Measurements from ENCODE around the gene ACRBP.
A peak's percentile ranks its signal among the peaks of the same experiment; 100 is the strongest.

ACRBP gene

DNA sequence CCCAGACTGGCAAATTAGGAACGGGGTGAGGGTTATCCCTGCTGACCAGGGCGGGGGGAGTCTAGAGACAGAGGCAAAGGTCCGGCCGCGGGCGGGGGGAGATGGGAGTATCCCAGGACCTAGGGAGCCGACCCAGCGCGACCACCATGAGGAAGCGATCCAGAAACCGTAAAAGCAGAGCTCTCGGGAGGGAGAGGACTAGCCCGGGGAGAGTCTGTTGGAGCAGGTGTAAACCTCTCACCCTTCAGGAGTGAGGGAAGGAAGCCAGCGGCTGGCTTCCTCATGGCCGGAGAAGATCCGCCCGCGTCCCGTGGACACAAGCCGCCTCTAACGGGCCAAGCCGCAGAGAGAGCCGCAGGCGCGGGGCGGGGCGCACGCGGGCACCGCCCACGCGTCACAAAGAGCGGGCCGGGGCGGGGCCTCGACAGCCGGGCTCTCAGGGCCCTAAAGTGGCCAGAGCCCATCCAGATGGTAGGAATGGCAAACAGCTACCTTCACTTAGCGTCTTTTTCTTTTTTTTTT is at the start of gene ACRBP:
Gene ACRBP (minus strand): TSS at position 350 of the 522 bp plus-strand sequence. CDS start 66 bp downstream, at position 284.
- DNase-seq (ENCODE audit: low read depth in 2 of 2) = no peak

- no peak for DNase-seq (ENCODE audit: low read depth in 2 of 2)
These were observed 48.2 kb upstream of the ACRBP start for GRCh38 chr12:6695313-6696045.

DNA sequence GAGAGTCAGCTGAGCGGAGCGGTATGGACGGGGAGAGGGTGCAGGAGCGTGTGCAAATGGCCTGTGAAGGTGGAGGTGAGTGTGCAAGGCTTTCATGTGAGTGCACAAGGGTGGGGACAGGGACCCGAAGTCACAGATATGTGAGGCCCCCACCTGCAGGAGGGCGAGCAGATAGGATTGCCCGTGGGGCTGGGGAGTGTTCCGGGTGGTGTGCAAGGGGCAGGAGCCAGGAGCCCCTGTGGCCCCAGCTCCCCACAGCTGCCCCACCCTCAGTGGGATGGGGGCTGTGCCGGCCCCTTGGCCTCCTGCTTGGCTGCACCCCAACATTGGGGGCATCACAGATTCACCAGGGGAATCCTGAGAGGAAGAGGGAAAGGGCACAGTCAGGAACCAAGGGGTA is 47.5 kb upstream of the ACRBP start:
- no peak for DNase-seq (ENCODE audit: low read depth in 2 of 2)

GRCh38 chr12:6693832-6694355 is 46.7 kb upstream of the ACRBP start:
- no peak for DNase-seq (ENCODE audit: low read depth in 2 of 2)

DNA sequence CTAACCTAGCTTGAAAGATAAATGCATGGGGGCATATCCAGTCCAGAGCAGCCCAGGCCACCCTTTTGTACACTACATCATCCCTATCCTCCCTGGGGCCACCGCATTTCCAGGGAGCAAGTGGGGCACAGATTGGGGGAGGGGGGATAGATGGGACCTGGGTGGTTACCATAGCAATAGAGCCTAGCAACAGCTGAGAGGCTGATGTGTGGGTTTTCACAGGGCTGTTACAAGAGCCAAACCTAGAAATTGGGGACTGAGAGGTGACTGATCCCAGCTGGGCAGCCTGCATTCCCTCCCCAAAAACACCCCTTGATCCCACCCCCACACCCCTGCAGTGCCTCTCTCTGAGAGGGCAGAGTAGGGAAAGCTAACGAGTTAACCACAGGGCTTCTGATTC is 45.7 kb upstream of the ACRBP start:
- DNase-seq (ENCODE audit: low read depth in 2 of 2) = no peak

GRCh38 chr12:6691473-6691872 is 44.2 kb upstream of the ACRBP start:
- no peak for DNase-seq (ENCODE audit: low read depth in 2 of 2)

DNA sequence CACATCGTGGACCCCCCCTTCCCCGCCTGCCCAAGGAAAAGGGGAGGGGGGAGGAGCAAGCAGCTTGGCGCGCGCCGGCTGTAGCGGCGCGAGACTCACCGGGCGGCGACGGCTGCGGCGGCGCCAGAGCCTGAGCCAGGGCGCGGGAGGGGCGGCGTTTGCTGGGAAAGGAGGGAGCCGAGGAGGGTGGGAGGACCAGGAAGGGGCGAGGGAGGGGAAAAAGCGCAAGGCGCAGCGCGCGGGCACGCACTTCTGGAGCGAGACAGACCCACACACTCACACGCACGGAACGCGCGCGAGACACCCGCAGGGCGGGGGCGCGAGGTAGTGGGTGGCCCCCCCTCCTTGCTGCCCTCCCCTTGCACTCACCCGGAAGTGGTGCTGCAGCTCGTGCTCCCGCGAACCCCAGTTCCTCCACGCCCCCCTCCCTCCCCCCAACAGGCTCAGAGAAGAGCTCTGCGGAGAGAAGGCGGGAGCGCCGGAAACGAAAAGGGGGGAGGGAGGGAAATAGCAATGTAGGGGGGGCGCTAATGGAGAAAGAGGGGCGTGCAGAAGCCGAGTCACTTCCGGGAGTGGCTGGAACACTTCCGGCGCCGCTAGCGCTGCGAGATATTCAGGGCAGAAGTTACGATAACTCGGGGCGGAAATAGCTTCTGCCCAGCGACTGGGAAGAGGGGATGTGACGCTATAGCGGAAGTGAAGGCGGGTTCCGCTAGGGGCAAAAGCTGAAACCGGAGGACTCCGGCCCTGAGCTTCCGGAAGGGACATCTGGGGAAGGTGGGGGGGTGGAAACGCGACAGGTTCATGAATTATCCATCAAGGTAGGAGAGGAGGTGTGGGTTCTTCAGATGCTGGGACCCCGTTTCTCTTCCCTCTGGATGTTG is 42.0 kb upstream of the ACRBP start, which contains the start of gene ZNF384:
Gene ZNF384 (minus strand): TSS at position 377 of the 884 bp plus-strand sequence. CDS start 9,855 bp downstream, outside the sequence.
- DNase-seq (ENCODE audit: low read depth in 2 of 2) = peak; percentile 84 to 90

DNA sequence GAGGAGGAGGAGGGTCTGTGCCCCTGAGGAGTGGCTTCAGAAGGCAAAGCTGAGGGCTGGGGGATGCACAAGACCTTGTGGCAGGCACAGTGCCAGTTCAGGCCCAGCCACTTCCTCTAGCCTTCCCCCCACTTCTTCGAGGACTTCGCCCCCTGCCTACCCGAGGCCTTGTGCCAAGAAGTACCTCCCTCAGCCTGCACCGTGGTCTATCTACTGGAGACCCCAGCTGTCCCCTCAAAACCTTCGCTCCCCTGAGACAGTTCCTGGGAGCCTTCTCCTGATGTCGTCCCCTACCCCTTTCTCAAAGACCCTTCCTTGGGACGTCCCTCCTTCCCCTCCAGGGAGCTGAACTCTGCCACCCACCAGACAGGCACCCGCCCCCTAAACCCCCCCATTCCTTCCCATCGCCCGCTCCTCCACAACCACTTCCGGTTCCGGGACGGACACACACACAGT is 41.3 kb upstream of the ACRBP start:
- no peak for DNase-seq (ENCODE audit: low read depth in 2 of 2)

- DNase-seq (ENCODE audit: low read depth in 2 of 2) = no peak
These were observed 38.6 kb upstream of the ACRBP start for GRCh38 chr12:6685814-6686213.

DNA sequence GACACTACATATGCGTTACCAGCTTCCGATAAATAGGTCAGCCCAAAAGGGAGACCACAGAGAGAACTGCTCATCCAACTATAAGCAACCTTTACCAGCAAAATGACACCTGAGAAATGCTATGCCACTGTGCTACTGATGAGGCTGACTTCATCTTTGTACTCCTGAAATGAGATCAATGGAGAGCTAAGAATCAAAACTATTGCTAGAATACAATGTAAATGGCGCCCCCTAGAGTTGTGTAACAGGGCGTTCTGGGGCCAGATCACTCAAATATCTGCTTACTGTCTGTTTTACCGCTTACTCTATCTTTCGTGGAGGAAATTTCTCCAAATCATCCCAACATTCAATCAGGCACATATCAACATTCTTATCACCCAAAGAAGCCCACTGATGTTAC is 37.4 kb upstream of the ACRBP start:
- DNase-seq (ENCODE audit: low read depth in 2 of 2) = peak in 1 of 2 donors; percentile 52

- no peak for DNase-seq (ENCODE audit: low read depth in 2 of 2)
These were observed 29.7 kb upstream of the ACRBP start for GRCh38 chr12:6676962-6677361.

- no peak for DNase-seq (ENCODE audit: low read depth in 2 of 2)
These were observed 24.9 kb upstream of the ACRBP start for GRCh38 chr12:6672143-6672542.

DNA sequence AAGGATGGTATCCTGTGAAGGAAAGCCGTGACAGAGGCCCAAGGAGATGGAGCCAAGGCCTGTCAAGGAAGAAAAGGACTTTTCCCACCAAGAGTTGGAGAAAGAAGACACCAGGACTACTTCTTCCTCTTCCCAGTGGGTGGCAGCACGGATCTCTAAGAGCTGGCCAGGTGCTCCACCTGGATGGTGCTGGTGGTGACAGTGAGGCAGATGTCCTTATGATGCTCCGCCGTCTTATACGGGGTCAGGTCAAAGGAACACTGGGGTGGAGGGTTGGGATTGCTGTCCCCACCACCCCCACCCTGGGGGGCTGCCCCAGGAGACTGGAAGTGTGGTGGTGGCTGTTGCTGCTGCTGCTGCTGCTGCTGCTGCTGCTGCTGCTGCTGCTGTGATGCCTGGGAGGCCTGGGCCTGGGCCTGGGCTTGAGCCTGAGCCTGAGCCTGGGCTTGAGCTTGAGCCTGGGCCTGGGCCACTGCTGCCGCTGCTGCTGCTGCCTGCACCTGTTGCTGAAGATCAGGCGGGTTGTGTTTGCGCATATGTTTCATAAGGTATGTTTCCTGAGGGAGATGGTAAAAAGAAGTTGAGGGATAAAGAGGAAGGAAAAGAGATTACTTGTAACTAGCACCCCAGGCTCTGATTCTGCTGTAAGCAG is 20.5 kb upstream of the ACRBP start:
- no peak for DNase-seq (ENCODE audit: low read depth in 2 of 2)

DNA sequence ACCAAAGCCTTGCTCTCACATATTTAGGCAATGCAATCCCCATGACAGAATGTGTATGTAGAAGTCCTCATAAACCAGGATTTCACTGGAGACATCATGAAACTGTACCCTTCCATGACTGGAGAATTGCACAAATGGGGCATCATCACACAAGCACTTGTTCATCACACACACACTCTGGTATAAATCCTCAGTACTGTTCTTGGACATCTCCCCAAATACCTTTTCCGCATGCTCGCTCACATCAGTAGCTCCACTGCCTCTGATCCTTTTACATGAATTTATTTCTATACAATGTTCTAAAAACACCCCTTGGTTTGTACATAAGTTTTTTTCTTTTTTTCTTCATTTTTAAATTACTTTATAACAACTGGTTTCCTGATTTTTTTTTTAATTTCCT is 19.0 kb upstream of the ACRBP start:
- no peak for DNase-seq (ENCODE audit: low read depth in 2 of 2)

GRCh38 chr12:6664902-6665301 is 17.7 kb upstream of the ACRBP start:
- no peak for DNase-seq (ENCODE audit: low read depth in 2 of 2)

DNA sequence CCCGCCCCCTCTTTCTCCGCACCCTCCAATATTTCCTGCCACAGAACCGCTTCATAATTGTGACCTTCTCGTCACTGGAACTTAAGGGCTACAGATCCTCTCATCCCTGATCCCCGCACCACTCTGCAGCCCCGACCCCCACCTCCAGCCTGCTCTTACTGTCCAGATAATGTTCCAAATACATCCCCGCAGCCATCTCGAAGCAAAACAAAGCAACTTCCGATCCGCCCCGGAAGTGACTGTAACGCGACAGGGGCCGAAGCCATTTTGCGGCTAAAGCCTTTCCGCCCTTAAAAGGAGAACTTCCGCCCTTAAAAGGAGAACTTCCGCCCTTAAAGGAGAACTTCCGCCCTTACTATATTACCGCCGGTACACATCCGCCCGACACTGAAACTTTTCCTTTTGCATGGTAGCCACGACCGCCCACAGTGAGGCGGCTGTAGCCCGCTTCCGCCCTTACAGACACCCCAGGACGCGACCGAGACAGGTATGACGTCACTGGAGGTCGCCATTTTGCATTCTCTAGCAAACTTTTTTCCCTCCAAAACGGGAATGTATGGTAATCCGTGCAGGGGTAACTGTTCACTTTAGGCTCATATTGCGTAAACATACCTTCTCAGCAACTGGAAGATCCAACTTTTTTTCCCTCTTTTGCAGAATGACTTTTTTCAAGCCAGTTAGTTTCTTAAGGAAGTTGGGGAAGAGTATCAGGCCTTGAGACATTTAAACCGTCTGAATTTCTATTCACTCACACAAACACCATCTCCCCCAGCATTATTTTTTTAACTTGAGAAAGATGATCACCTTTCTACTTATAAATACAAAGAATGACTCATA is 15.9 kb upstream of the ACRBP start, which contains the start of gene ING4:
Gene ING4 (minus strand): TSS at position 214 of the 837 bp plus-strand sequence. CDS start 18 bp downstream, at position 196.
- peak; percentile 87 for DNase-seq (ENCODE audit: low read depth in 2 of 2)

- DNase-seq (ENCODE audit: low read depth in 2 of 2) = no peak
These were observed 15.3 kb upstream of the ACRBP start for GRCh38 chr12:6662602-6662905.

DNA sequence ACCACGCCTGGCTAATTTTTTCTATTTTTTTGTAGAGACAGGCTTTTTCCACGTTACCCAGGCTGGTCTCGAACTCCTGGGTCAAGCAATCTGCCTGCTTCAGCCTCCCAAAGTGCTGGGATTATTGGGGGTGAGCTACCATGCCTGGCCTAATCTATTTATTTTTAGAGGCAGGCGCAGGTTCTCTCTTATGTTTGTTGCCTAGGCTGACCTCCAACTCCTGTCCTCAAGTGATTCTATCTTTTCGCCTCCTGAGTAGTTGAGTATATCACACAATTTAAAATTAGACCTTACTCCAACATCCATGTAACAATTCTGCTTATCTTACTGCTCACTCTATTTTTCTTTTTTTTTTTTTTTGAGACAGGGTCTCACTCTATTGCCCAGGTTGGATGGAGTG is 6.8 kb upstream of the ACRBP start:
- no peak for DNase-seq (ENCODE audit: low read depth in 2 of 2)

GRCh38 chr12:6653342-6653741 is 6.1 kb upstream of the ACRBP start:
- DNase-seq (ENCODE audit: low read depth in 2 of 2) = no peak

GRCh38 chr12:6652391-6652790 is 5.2 kb upstream of the ACRBP start:
- no peak for DNase-seq (ENCODE audit: low read depth in 2 of 2)

DNA sequence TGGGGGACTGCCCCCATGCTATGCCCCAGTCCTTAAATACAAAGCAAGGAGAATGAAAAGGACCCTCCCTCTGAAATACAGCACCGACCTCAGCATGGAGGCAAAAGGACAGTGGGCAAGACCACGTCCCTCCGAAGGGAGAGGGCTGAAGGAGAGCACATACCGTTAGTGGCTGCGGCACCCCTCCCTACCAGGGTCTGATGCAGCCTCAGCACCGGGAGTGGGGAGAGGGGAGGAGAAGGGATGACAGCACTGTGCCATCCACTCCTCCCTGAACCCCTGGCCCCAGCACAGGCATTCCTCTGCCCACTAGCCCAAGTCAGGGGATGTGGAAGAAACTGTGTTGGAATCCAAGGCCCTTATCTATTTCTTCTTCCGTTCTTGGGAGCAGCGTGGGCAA is 3.6 kb upstream of the ACRBP start:
- no peak for DNase-seq (ENCODE audit: low read depth in 2 of 2)

All from activated CD4-positive, alpha-beta T cell treated with anti-CD3 and anti-CD28 coated beads for 24 hours (primary cell).